H9 (cell line): ENCODE data around the gene ARHGEF5. TPM values are rescaled to one million over a fixed set of nuclear protein-coding genes. Genes with fewer than 3 reads are reported as not detected.
"Not testable (repeated sequence)": the region's sequence is repeated elsewhere in the genome, so short reads cannot be mapped to it uniquely, and the experiment has no call there.

ENCODE experiments used
- DNase-seq: peaks from one replicate; pipeline ENCODE4 v3.0.0-alpha.2; 2017
- H2AFZ ChIP-seq: one replicate; pipeline ENCODE4 v1.6.1; 2013; ENCODE audit warnings: mild to moderate bottlenecking, low read length, control low read depth, moderate library complexity
- H2AK5ac ChIP-seq: 2 replicates; pipeline ENCODE4 v1.6.1; 2013; ENCODE audit warnings: low read length, control low read depth, mixed read lengths; ENCODE audit not compliant: insufficient read length
- H2BK120ac ChIP-seq: one replicate; pipeline ENCODE4 v1.6.1; 2013; ENCODE audit warnings: low read depth, mild to moderate bottlenecking, low read length, control low read depth, inconsistent platforms; ENCODE audit not compliant: poor library complexity, severe bottlenecking
- H2BK12ac ChIP-seq: 2 replicates; pipeline ENCODE4 v1.6.1; 2013; ENCODE audit warnings: low read length, control low read depth, mixed read lengths, low read depth; ENCODE audit not compliant: insufficient read length
- H2BK15ac ChIP-seq: 2 replicates; pipeline ENCODE4 v1.6.1; 2013; ENCODE audit warnings: low read depth, low read length, control low read depth
- H2BK20ac ChIP-seq: one replicate; pipeline ENCODE4 v1.6.1; 2013; ENCODE audit warnings: low read depth, mild to moderate bottlenecking, low read length, control low read depth, inconsistent platforms; ENCODE audit not compliant: poor library complexity, severe bottlenecking
- H2BK5ac ChIP-seq: 2 replicates; pipeline ENCODE4 v1.6.1; 2013; ENCODE audit warnings: low read length, control low read depth, mixed read lengths; ENCODE audit not compliant: insufficient read length
- H3K14ac ChIP-seq: 2 replicates; pipeline ENCODE4 v1.6.1; 2013; ENCODE audit warnings: low read length, control low read depth; ENCODE audit not compliant: insufficient read depth
- H3K18ac ChIP-seq: 2 replicates; pipeline ENCODE4 v1.6.1; 2013; ENCODE audit warnings: low read depth, mild to moderate bottlenecking, mixed read lengths, low read length, control low read depth; ENCODE audit not compliant: insufficient read length
- H3K23ac ChIP-seq: 2 replicates; pipeline ENCODE4 v1.6.1; 2013; ENCODE audit warnings: low read length, control low read depth, mixed read lengths, low read depth; ENCODE audit not compliant: insufficient read length
- H3K23me2 ChIP-seq: 2 replicates; pipeline ENCODE4 v1.6.1; 2013; ENCODE audit warnings: low read depth, mild to moderate bottlenecking, mixed read lengths, low read length, control low read depth; ENCODE audit not compliant: insufficient read length, poor library complexity, severe bottlenecking
- H3K27ac ChIP-seq: 2 replicates; pipeline ENCODE4 v1.5.1; 2013; ENCODE audit warnings: low read length, control low read depth, mixed read lengths, low read depth; ENCODE audit not compliant: insufficient read length
- H3K27me3 ChIP-seq: 2 replicates; pipeline ENCODE4 v1.6.1; 2013; ENCODE audit warnings: low read length, control low read depth, inconsistent platforms; ENCODE audit not compliant: insufficient read depth
- H3K4ac ChIP-seq: 2 replicates; pipeline ENCODE4 v1.6.1; 2013; ENCODE audit warnings: low read depth, mild to moderate bottlenecking, control low read depth, inconsistent platforms, low read length, moderate library complexity
- H3K4me1 ChIP-seq: 2 replicates; pipeline ENCODE4 v1.6.1; 2013; ENCODE audit warnings: low read length, control low read depth, inconsistent platforms; ENCODE audit not compliant: insufficient read depth
- H3K4me2 ChIP-seq: 2 replicates; pipeline ENCODE4 v1.6.1; 2013; ENCODE audit warnings: low read length, control low read depth, mixed read lengths; ENCODE audit not compliant: insufficient read length, insufficient read depth
- H3K56ac ChIP-seq: 2 replicates; pipeline ENCODE4 v1.6.1; 2013; ENCODE audit warnings: low read depth, mild to moderate bottlenecking, mixed read lengths, low read length, control low read depth; ENCODE audit not compliant: insufficient read length
- H3K79me1 ChIP-seq: 2 replicates; pipeline ENCODE4 v1.6.1; 2013; ENCODE audit warnings: low read depth, mild to moderate bottlenecking, moderate library complexity, low read length, control low read depth, inconsistent platforms; ENCODE audit not compliant: insufficient read depth, poor library complexity, severe bottlenecking
- H3K79me2 ChIP-seq: 2 replicates; pipeline ENCODE4 v1.6.1; 2013; ENCODE audit warnings: low read length, control low read depth, inconsistent platforms; ENCODE audit not compliant: insufficient read depth
- H3K9ac ChIP-seq: 2 replicates; pipeline ENCODE4 v1.6.1; 2013; ENCODE audit warnings: low read length, control low read depth, mixed read lengths; ENCODE audit not compliant: insufficient read length; ENCODE audit errors: extremely low read depth
- H3K9me3 ChIP-seq: one replicate; pipeline ENCODE4 v1.6.1; 2013; ENCODE audit warnings: low read depth, low read length, inconsistent platforms; ENCODE audit not compliant: control insufficient read depth
- H3T11ph ChIP-seq: one replicate; pipeline ENCODE4 v1.6.1; 2013; ENCODE audit warnings: mild to moderate bottlenecking, low read length, control low read depth, inconsistent platforms
- H4K20me1 ChIP-seq: one replicate; pipeline ENCODE4 v1.6.1; 2013; ENCODE audit not compliant: control insufficient read depth, insufficient read length, insufficient read depth
- H4K5ac ChIP-seq: 2 replicates; pipeline ENCODE4 v1.6.1; 2013; ENCODE audit warnings: low read depth, mild to moderate bottlenecking, mixed read lengths, low read length, control low read depth; ENCODE audit not compliant: insufficient read length
- H4K8ac ChIP-seq: replicated peaks from 2 replicates; pipeline ENCODE4 v1.6.1; 2013; ENCODE audit warnings: low read length, control low read depth, mixed read lengths, low read depth; ENCODE audit not compliant: insufficient read length
- H4K91ac ChIP-seq: 2 replicates; pipeline ENCODE4 v1.6.1; 2013; ENCODE audit warnings: low read depth, mild to moderate bottlenecking, moderate library complexity, mixed read lengths, low read length, control low read depth; ENCODE audit not compliant: insufficient read length
- H3K27ac Mint-ChIP-seq, 3 experiments: 2 replicates in 2 of 3; 3 replicates in 1 of 3; pipeline ENCODE4 v1.8.0; 2020 to 2021; ENCODE audit warnings: mixed read lengths in 3 of 3, mild to moderate bottlenecking in 1 of 3, moderate library complexity in 1 of 3
- H3K27me3 Mint-ChIP-seq: 2 replicates; pipeline ENCODE4 v1.8.0; 2021; ENCODE audit warnings: low read depth, mild to moderate bottlenecking, moderate library complexity, mixed read lengths
- H3K36me3 Mint-ChIP-seq, 3 experiments: 2 replicates in 2 of 3; 3 replicates in 1 of 3; pipeline ENCODE4 v1.8.0; 2020 to 2021; ENCODE audit warnings: low read depth in 3 of 3, mixed read lengths in 3 of 3; ENCODE audit not compliant: insufficient read depth in 1 of 3
- H3K4me1 Mint-ChIP-seq, 2 experiments: 2 replicates each; pipeline ENCODE4 v1.8.0; 2020; ENCODE audit warnings: mixed read lengths in 2 of 2
- H3K4me3 Mint-ChIP-seq, 2 experiments: 2 replicates in 1 of 2; 3 replicates in 1 of 2; pipeline ENCODE4 v1.8.0; 2020 to 2021; ENCODE audit warnings: mild to moderate bottlenecking in 2 of 2, mixed read lengths in 2 of 2, moderate library complexity in 1 of 2
- H3K9me3 Mint-ChIP-seq, 2 experiments: 2 replicates in 1 of 2; 3 replicates in 1 of 2; pipeline ENCODE4 v1.8.0; 2020; ENCODE audit warnings: mild to moderate bottlenecking in 2 of 2, mixed read lengths in 2 of 2, moderate library complexity in 1 of 2
- WGBS: extraction: QIAGEN DNeasy Blood & Tissue Kit; methylation state at CpG from one replicate; pipeline ENCODE4 v1.1.7; 2013; ENCODE audit warnings: missing lambda C conversion rate, low lambda C conversion rate, mixed read lengths; ENCODE audit not compliant: insufficient read length; ENCODE audit errors: extremely low coverage; 5-methylcytosine and 5-hydroxymethylcytosine counted together
- total RNA-seq: library from RNA; stranded (reverse); gene quantifications from 2 replicates; pipeline ENCODE4 v1.2.1, GENCODE V29; 2021

ARHGEF5 gene
- total RNA-seq, 1 experiment from 2014 or later: 33.9 TPM

DNA sequence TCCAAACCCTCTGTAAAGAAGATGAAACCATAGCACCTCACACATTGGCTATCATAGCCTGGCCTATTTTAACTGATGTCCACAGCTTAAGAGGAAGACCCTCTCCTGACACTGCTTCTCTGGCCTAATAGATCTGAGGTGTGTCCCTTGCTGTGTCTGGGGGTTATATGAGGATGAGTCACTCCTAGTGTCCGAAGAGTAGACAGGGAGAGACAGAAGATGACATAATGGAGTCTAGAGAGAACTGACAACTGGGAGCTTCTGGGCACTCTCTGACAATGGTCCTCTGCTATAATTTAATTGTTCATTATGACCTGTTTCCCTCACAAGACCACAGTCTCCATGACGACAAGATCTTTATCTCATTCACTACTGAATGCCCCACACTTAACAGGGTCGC lies 6.9 kb downstream of the ARHGEF5 start:
- not testable (repeated sequence) for H3K27me3 ChIP-seq, H3K79me1 ChIP-seq, H3K23me2 ChIP-seq, H2BK120ac ChIP-seq, H2AK5ac ChIP-seq, H3K4me2 ChIP-seq, H3K27ac Mint-ChIP-seq, H3K79me2 ChIP-seq, H2BK12ac ChIP-seq, H3K4me1 Mint-ChIP-seq, H2BK20ac ChIP-seq, DNase-seq, H4K20me1 ChIP-seq, H3K27ac ChIP-seq, H3K36me3 Mint-ChIP-seq, H4K8ac ChIP-seq, H3K4ac ChIP-seq, H3K18ac ChIP-seq, H3K27me3 Mint-ChIP-seq, H4K5ac ChIP-seq, H3T11ph ChIP-seq, H3K14ac ChIP-seq, H3K56ac ChIP-seq, H3K9me3 ChIP-seq, H4K91ac ChIP-seq, H2AFZ ChIP-seq, H3K4me3 Mint-ChIP-seq, H3K9ac ChIP-seq, H3K4me1 ChIP-seq, H3K9me3 Mint-ChIP-seq, H2BK5ac ChIP-seq, H3K23ac ChIP-seq, H2BK15ac ChIP-seq
- no CpG with 5 or more reads among the region's 3 CpGs for WGBS

DNA sequence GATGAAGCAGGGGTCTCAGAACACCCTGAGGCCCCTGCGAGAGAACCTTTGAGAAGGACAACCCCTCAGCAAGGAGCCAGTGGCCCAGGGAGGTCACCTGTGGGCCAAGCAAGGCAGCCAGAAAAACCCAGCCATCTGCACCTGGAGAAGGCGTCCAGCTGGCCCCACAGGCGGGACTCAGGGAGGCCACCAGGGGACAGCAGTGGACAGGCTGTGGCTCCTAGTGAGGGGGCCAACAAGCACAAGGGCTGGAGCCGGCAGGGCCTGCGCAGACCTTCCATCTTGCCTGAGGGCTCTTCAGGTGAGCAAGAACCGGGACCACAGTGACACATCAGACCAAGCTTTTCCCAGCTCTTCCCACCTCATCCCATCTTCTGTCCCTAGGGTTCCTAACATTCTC lies 10.3 kb downstream of the ARHGEF5 start:
- not testable (repeated sequence) for H2BK20ac ChIP-seq, H3K4me2 ChIP-seq, H3K4ac ChIP-seq, H3K23ac ChIP-seq, H2BK120ac ChIP-seq, H3K4me3 Mint-ChIP-seq, DNase-seq, H3K27ac ChIP-seq, H2AFZ ChIP-seq, H3K27me3 ChIP-seq, H3K18ac ChIP-seq, H3K79me2 ChIP-seq, H3K14ac ChIP-seq, H4K8ac ChIP-seq, H3K79me1 ChIP-seq, H3K27ac Mint-ChIP-seq, H4K20me1 ChIP-seq, H3T11ph ChIP-seq, H4K5ac ChIP-seq, H3K56ac ChIP-seq, H2AK5ac ChIP-seq, H3K9me3 ChIP-seq, H4K91ac ChIP-seq, H3K36me3 Mint-ChIP-seq, H3K9ac ChIP-seq, H3K9me3 Mint-ChIP-seq, H3K23me2 ChIP-seq, H3K27me3 Mint-ChIP-seq, H2BK5ac ChIP-seq, H3K4me1 Mint-ChIP-seq, H3K4me1 ChIP-seq, H2BK15ac ChIP-seq, H2BK12ac ChIP-seq
- WGBS: no CpG with 5 or more reads among the region's 6 CpGs
